A673 (cell line): ENCODE results near the gene IBSP. TPM values are rescaled to one million over a fixed set of nuclear protein-coding genes. Genes with fewer than 3 reads are reported as not detected.

Source experiments
- BruUV-seq: library from RNA; stranded (reverse); fragments of 400-500 nt; replicated peaks from 2 replicates; lab custom pipeline; 2021; lab: Mats Ljungman, UMichigan
- CTCF ChIA-PET: fragments of 300-600 bp; sonication (Branson Sonifier 250); formaldehyde crosslinking; loops from one replicate; lab custom pipeline; 2022; ENCODE audit warnings: antibody characterized with exemption; lab: Charles Lee
- POLR2A ChIA-PET: fragments of 300-600 bp; sonication (Branson Sonifier 250); formaldehyde crosslinking; loops from one replicate; lab custom pipeline; 2022; ENCODE audit warnings: antibody characterized with exemption; ENCODE audit not compliant: low non-redundant PET; lab: Charles Lee
- DNase-seq: peaks from one replicate; pipeline ENCODE4 v3.0.0-alpha.2; 2015; ENCODE audit warnings: low spot score
- H3K27ac ChIP-seq: fragments of 200-600 bp; sonication (generic); 2 replicates; pipeline ENCODE4 v1.5.1; 2016; ENCODE audit warnings: mixed run types, low read depth, mild to moderate bottlenecking, mixed read lengths, antibody characterized with exemption, low read length; ENCODE audit not compliant: poor library complexity, severe bottlenecking
- H3K27me3 ChIP-seq: fragments of 200-600 bp; sonication (generic); replicated peaks from 2 replicates; pipeline ENCODE4 v1.6.1; 2017; ENCODE audit warnings: mixed run types, low read depth, mild to moderate bottlenecking, mixed read lengths, antibody characterized with exemption, low read length; ENCODE audit not compliant: insufficient read depth, poor library complexity
- H3K36me3 ChIP-seq: fragments of 200-600 bp; sonication (generic); 2 replicates; pipeline ENCODE4 v1.6.1; 2016; ENCODE audit warnings: mixed run types, mild to moderate bottlenecking, mixed read lengths, antibody characterized with exemption, low read length; ENCODE audit not compliant: insufficient read depth, poor library complexity, severe bottlenecking
- H3K4me1 ChIP-seq: fragments of 200-600 bp; sonication (generic); 2 replicates; pipeline ENCODE4 v1.6.1; 2017; ENCODE audit warnings: mixed run types, mild to moderate bottlenecking, mixed read lengths, antibody characterized with exemption, low read length; ENCODE audit not compliant: insufficient read depth, poor library complexity, severe bottlenecking
- H3K4me3 ChIP-seq: fragments of 200-600 bp; sonication (generic); 2 replicates; pipeline ENCODE4 v1.5.1; 2016; ENCODE audit warnings: low read depth, mixed run types, mild to moderate bottlenecking, mixed read lengths, low read length; ENCODE audit not compliant: poor library complexity, severe bottlenecking
- H3K9me3 ChIP-seq: fragments of 200-600 bp; sonication (generic); 2 replicates; pipeline ENCODE4 v1.6.1; 2016; ENCODE audit warnings: mixed run types, low read depth, mild to moderate bottlenecking, mixed read lengths, antibody characterized with exemption, low read length; ENCODE audit not compliant: poor library complexity, severe bottlenecking
- CTCF ChIP-seq: fragments of 300-800, 200-600 bp; sonication (generic); conservative IDR thresholded peaks from 2 replicates; pipeline ENCODE4 v1.5.1; 2017; ENCODE audit warnings: low read depth, mild to moderate bottlenecking, antibody characterized with exemption, low read length, moderate library complexity, mixed read lengths
- EZH2 ChIP-seq: fragments of 200-600 bp; sonication (generic); IDR thresholded peaks from 2 replicates; pipeline ENCODE4 v1.6.1; 2017; ENCODE audit warnings: borderline replicate concordance, low read depth, mild to moderate bottlenecking, mixed read lengths, antibody characterized with exemption, low read length; ENCODE audit not compliant: poor library complexity, severe bottlenecking
- intact Hi-C: fragments of 100-400 bp; cut with micrococcal nuclease; formaldehyde crosslinking; loops from one replicate; pipeline ENCODE4 v1.10.0; 2022; ENCODE audit not compliant: unreplicated experiment
- total RNA-seq: library from RNA; stranded (reverse); gene quantifications from 2 replicates; pipeline ENCODE4 v1.2.3, GENCODE V29; 2021

The IBSP gene
- total RNA-seq, 1 experiment from 2014 or later, result not detected

GRCh38 chr4:87804871-87805270 lies 5.5 kb downstream of the IBSP start:
- no TSS peak for BruUV-seq
- Histone ChIP-seq H3K36me3 (no peaks in the 10 kb centered on the region), H3K9me3 (no peaks in the 10 kb centered on the region), H3K4me3 (no peak overlapping the region), H3K4me1 (no peaks in the 10 kb centered on the region), H3K27me3 (no peaks in the 10 kb centered on the region), H3K27ac (no peak overlapping the region)
- DNase-seq, result no peak
- CTCF ChIA-PET, result no interaction called here
- intact Hi-C loops, result no loop called here
- POLR2A ChIA-PET, result no interaction called here
- TF ChIP-seq EZH2 (no peak), CTCF (no peak)

GRCh38 chr4:87805971-87806370 lies 6.6 kb downstream of the IBSP start:
- no peak for DNase-seq
- H3K4me3 ChIP-seq, result no peak overlapping the region
- no peak for TF ChIP-seq EZH2
- TF ChIP-seq CTCF, result no peak
- no peaks in the 10 kb centered on the region for H3K36me3 ChIP-seq
- H3K9me3 ChIP-seq, result no peaks in the 10 kb centered on the region
- H3K27me3 ChIP-seq, result no peaks in the 10 kb centered on the region
- ChIA-PET CTCF (no interaction called here), POLR2A (no interaction called here)
- no peaks in the 10 kb centered on the region for H3K4me1 ChIP-seq
- intact Hi-C loops, result no loop called here
- H3K27ac ChIP-seq, result no peak overlapping the region
- BruUV-seq, result no TSS peak

GRCh38 chr4:87806520-87806919 lies 7.2 kb downstream of the IBSP start:
- DNase-seq, result no peak
- Histone ChIP-seq H3K9me3 (no peaks in the 10 kb centered on the region), H3K4me1 (no peaks in the 10 kb centered on the region), H3K27me3 (no peaks in the 10 kb centered on the region), H3K36me3 (no peaks in the 10 kb centered on the region), H3K4me3 (no peak overlapping the region), H3K27ac (no peak overlapping the region)
- ChIA-PET CTCF (no interaction called here), POLR2A (no interaction called here)
- no peak for TF ChIP-seq CTCF
- TF ChIP-seq EZH2, result no peak
- intact Hi-C loops, result no loop called here
- BruUV-seq, result no TSS peak
